ENCODE measurements around the gene RPS15. TPM values are rescaled to one million over a fixed set of nuclear protein-coding genes. Genes with fewer than 3 reads are reported as not detected.

RPS15 gene
- total and polyA plus RNA-seq, 2 of the 13 experiments (the other 11 are each of a cell fraction or from before 2014, with no cell fraction given): 695 to 1,411 TPM

DNA sequence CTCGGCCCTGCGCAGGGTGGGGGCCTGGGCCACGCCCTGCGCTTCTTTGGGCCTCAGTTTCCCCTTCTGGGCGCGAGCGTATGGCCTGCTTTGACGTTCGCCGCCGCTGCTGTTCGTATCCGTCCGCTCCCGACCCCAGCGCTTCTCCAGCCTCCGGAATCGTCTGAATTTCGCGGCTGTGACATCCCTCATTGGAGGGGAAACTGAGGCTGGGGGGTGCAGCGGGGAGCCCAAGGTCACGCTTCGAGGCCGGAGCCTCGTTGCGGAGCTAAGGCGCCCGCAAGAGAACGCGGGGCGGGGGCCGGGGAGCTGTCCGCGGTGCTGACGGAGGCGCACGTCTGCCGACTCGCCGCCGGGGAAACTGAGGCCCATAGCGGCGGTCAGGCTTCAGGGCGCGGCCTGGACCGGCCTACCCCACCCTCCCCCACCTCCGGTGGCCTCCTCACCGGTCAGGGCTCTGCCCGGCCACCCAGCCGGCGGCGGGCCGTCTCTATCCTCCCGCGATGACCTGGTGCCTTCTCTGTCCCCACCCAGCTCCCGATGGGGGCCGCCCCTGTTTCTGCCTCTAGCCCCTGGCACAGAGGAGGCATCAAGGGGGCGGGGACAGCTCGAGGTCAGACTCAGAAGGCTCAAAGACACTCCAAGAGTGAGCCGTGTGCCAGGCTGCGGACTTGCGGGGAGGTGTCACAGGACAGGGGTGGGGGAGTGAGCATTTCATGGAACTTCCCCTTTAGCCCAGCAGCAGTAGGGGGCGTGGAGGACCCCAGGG is 8.7 kb downstream of the RPS15 start (continued):
- TF ChIP-seq, protein P1, sequence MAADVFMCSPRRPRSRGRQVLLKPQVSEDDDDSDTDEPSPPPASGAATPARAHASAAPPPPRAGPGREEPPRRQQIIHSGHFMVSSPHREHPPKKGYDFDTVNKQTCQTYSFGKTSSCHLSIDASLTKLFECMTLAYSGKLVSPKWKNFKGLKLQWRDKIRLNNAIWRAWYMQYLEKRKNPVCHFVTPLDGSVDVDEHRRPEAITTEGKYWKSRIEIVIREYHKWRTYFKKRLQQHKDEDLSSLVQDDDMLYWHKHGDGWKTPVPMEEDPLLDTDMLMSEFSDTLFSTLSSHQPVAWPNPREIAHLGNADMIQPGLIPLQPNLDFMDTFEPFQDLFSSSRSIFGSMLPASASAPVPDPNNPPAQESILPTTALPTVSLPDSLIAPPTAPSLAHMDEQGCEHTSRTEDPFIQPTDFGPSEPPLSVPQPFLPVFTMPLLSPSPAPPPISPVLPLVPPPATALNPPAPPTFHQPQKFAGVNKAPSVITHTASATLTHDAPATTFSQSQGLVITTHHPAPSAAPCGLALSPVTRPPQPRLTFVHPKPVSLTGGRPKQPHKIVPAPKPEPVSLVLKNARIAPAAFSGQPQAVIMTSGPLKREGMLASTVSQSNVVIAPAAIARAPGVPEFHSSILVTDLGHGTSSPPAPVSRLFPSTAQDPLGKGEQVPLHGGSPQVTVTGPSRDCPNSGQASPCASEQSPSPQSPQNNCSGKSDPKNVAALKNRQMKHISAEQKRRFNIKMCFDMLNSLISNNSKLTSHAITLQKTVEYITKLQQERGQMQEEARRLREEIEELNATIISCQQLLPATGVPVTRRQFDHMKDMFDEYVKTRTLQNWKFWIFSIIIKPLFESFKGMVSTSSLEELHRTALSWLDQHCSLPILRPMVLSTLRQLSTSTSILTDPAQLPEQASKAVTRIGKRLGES (CRISPR knock-in tag; IDR thresholded peaks at IDR 0.05; ENCODE audit: borderline replicate concordance): no peak
- TF ChIP-seq FLYWCH1 (CRISPR knock-in tag; IDR thresholded peaks at IDR 0.05) (no peak), SMARCE1 (IDR thresholded peaks at IDR 0.05; ENCODE audit: borderline replicate concordance) (no peak), FOXK2 (IDR thresholded peaks at IDR 0.05) (no peak), ZNF225 (CRISPR knock-in tag; IDR thresholded peaks at IDR 0.05) (0 out of 2 replicates have a peak, but pooled peaks have one; percentile 19), ZNF441 (CRISPR knock-in tag; IDR thresholded peaks at IDR 0.05; ENCODE audit: borderline replicate concordance) (peak; percentile 53; the same call in 1 of the 2 replicates), RORA (CRISPR knock-in tag; IDR thresholded peaks at IDR 0.05) (no peak), ZNF883 (CRISPR knock-in tag; IDR thresholded peaks at IDR 0.05; ENCODE audit: not compliant biosample characterization) (peak; percentile 25), ZNF124 (CRISPR knock-in tag; IDR thresholded peaks at IDR 0.05) (no peak), ZNF430 (CRISPR knock-in tag; IDR thresholded peaks at IDR 0.05) (peak; percentile 80), NFKB2 (CRISPR knock-in tag; IDR thresholded peaks at IDR 0.05; ENCODE audit: borderline replicate concordance) (peak; percentile 71; the same call in 1 of the 2 replicates)
- TF ChIP-seq, protein P2, sequence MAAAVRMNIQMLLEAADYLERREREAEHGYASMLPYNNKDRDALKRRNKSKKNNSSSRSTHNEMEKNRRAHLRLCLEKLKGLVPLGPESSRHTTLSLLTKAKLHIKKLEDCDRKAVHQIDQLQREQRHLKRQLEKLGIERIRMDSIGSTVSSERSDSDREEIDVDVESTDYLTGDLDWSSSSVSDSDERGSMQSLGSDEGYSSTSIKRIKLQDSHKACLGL (CRISPR knock-in tag; IDR thresholded peaks at IDR 0.05): peak; percentile 61; the same call in 1 of the 2 replicates
- TF ChIP-seq, protein P3, sequence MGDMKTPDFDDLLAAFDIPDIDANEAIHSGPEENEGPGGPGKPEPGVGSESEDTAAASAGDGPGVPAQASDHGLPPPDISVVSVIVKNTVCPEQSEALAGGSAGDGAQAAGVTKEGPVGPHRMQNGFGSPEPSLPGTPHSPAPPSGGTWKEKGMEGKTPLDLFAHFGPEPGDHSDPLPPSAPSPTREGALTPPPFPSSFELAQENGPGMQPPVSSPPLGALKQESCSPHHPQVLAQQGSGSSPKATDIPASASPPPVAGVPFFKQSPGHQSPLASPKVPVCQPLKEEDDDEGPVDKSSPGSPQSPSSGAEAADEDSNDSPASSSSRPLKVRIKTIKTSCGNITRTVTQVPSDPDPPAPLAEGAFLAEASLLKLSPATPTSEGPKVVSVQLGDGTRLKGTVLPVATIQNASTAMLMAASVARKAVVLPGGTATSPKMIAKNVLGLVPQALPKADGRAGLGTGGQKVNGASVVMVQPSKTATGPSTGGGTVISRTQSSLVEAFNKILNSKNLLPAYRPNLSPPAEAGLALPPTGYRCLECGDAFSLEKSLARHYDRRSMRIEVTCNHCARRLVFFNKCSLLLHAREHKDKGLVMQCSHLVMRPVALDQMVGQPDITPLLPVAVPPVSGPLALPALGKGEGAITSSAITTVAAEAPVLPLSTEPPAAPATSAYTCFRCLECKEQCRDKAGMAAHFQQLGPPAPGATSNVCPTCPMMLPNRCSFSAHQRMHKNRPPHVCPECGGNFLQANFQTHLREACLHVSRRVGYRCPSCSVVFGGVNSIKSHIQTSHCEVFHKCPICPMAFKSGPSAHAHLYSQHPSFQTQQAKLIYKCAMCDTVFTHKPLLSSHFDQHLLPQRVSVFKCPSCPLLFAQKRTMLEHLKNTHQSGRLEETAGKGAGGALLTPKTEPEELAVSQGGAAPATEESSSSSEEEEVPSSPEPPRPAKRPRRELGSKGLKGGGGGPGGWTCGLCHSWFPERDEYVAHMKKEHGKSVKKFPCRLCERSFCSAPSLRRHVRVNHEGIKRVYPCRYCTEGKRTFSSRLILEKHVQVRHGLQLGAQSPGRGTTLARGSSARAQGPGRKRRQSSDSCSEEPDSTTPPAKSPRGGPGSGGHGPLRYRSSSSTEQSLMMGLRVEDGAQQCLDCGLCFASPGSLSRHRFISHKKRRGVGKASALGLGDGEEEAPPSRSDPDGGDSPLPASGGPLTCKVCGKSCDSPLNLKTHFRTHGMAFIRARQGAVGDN (CRISPR knock-in tag; IDR thresholded peaks at IDR 0.05): peak; percentile 63
- TF ChIP-seq, protein P4, sequence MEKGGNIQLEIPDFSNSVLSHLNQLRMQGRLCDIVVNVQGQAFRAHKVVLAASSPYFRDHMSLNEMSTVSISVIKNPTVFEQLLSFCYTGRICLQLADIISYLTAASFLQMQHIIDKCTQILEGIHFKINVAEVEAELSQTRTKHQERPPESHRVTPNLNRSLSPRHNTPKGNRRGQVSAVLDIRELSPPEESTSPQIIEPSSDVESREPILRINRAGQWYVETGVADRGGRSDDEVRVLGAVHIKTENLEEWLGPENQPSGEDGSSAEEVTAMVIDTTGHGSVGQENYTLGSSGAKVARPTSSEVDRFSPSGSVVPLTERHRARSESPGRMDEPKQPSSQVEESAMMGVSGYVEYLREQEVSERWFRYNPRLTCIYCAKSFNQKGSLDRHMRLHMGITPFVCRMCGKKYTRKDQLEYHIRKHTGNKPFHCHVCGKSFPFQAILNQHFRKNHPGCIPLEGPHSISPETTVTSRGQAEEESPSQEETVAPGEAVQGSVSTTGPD (CRISPR knock-in tag; IDR thresholded peaks at IDR 0.05): no peak
- TF ChIP-seq, protein P5, sequence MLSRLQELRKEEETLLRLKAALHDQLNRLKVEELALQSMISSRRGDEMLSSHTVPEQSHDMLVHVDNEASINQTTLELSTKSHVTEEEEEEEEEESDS (CRISPR knock-in tag; IDR thresholded peaks at IDR 0.05; ENCODE audit: borderline replicate concordance): no peak
